GM12875 (cell line): ENCODE results near the gene SFI1.

ENCODE experiments used
- H3K4me3 ChIP-seq: one replicate; pipeline ENCODE4 v1.5.1; 2011; ENCODE audit warnings: low read depth, low read length, control low read depth
- TF ChIP-seq, protein P1 (sequence below): IDR thresholded peaks from 2 replicates; pipeline ENCODE4 v1.5.1; 2011; ENCODE audit warnings: low read depth, mild to moderate bottlenecking, control low read depth, inconsistent platforms, low read length, moderate library complexity, borderline replicate concordance; ENCODE audit not compliant: insufficient read depth

The SFI1 gene

GRCh38 chr22:31613286-31613903, 117.1 kb downstream of the SFI1 start:
- TF ChIP-seq, protein P1, sequence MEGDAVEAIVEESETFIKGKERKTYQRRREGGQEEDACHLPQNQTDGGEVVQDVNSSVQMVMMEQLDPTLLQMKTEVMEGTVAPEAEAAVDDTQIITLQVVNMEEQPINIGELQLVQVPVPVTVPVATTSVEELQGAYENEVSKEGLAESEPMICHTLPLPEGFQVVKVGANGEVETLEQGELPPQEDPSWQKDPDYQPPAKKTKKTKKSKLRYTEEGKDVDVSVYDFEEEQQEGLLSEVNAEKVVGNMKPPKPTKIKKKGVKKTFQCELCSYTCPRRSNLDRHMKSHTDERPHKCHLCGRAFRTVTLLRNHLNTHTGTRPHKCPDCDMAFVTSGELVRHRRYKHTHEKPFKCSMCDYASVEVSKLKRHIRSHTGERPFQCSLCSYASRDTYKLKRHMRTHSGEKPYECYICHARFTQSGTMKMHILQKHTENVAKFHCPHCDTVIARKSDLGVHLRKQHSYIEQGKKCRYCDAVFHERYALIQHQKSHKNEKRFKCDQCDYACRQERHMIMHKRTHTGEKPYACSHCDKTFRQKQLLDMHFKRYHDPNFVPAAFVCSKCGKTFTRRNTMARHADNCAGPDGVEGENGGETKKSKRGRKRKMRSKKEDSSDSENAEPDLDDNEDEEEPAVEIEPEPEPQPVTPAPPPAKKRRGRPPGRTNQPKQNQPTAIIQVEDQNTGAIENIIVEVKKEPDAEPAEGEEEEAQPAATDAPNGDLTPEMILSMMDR, result no peak
- H3K4me3 ChIP-seq, result no peak overlapping the region

- H3K4me3 ChIP-seq, result no peak overlapping the region
- TF ChIP-seq, protein P1, result no peak
These were observed 117.6 kb downstream of the SFI1 start for GRCh38 chr22:31613904-31614296.

DNA sequence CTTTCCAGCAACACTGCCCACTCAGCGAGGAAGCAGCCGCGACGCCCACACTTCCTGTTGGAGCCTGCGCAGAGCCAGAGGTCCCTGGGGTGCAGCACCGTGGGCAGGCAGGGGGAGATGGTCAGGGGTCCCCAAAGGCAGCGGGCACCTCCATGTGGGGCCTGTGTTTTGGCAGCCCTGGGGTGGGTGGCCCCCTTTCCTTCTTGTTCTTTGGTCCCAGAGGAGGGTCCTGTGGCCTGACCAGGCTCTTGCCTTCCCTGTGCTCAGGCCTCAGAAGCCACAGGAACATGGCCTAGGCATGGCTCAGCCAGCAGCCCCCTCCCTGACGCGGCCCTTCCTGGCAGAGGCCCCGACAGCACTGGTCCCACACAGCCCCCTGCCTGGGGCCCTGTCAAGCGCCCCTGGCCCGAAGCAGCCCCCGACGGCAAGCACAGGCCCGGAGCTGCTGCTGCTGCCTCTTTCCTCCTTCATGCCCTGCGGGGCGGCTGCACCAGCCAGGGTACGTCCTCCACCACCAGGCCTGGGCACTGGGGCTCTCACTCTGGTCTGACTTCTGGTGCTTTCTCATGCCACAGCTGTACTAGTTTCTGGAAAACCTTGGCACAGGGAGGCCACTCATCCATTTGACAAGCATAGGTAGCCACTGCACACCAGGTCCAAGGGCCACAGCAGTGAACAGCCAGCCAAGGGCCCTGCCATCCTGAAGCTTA, 118.6 kb downstream of the SFI1 start:
- TF ChIP-seq, protein P1, result no peak
- H3K4me3 ChIP-seq, result no peak overlapping the region

DNA sequence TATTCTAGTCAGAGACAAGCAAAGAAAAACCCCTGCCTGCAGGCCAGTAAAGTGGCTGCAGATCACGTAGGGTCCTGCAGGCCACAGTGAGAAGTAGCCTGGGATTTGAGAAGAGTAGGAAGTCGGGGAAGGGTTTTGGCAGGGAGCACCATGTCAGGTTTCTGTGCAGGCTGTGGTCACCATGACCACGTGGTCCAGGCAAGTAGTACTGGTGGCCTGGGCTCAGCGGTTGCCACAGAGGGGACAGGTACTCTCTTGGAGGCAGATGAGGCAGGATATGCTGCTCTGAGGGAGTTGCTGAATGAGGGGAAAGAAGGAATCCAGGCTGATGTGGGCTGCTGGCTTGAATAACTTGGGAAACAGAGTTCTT, 119.1 kb downstream of the SFI1 start:
- TF ChIP-seq, protein P1, result no peak
- no peak overlapping the region for H3K4me3 ChIP-seq

- no peak overlapping the region for H3K4me3 ChIP-seq
- TF ChIP-seq, protein P1, result no peak
These were observed 119.6 kb downstream of the SFI1 start for GRCh38 chr22:31615940-31616314.

GRCh38 chr22:31616315-31616980, 120.1 kb downstream of the SFI1 start:
- H3K4me3 ChIP-seq, result no peak overlapping the region
- TF ChIP-seq, protein P1, result no peak
